HG03066 (cell line): ENCODE results near the gene AGK.
"Not testable (repeated sequence)": the region's sequence is repeated elsewhere in the genome, so short reads cannot be mapped to it uniquely, and the experiment has no call there.

Experiments used
- ATAC-seq: cut with Tn5 transposase; IDR thresholded peaks from one replicate; pipeline ENCODE4 v1.9.1; 2021; ENCODE audit warnings: low read depth; ENCODE audit not compliant: unreplicated experiment

Gene AGK

GRCh38 chr7:141673346-141673745 lies 122.1 kb downstream of the AGK start:
- ATAC-seq, result no peak

- ATAC-seq, result no peak
Observed at GRCh38 chr7:141674171-141674671, 123.0 kb downstream of the AGK start.

- ATAC-seq, result no peak
Observed at GRCh38 chr7:141674702-141675101, 123.5 kb downstream of the AGK start.

DNA sequence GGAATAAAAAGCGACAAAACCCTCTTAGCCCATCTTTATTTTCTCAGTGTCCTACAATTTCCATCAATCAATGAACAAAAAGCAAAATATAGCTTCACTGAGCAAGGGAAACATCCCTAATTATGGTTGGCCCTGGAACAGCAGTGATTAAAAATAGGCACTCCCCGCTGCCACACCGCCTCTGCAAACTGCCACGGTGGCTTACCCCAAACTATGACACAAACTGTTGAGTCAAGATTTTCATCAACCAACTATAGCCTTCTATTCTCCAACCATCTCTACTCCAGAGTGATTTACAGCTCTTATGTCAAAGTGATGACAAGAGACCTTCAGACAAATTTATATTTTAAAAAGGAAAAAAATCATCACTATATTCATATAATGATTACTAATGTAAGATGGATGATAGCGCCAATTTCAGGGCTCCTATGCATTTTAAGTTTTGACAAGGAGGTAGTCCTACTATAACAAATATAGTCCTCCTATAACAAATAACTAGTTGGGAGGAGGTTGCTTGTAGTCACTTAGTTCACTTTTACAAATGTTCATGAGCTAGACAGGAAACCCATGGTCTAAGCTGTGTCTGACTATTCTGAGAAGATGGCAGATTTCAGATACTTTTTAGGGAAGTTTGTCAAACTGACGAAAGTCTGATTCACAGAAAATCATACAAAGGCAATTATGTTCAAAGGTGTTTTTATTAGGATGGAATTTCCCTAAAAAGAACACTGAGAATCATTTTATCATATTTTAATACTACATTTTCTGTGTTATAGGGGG lies 124.4 kb downstream of the AGK start:
- ATAC-seq, result no peak

GRCh38 chr7:141676618-141677017 lies 125.4 kb downstream of the AGK start:
- ATAC-seq, result no peak

GRCh38 chr7:141679014-141679413 lies 127.8 kb downstream of the AGK start:
- ATAC-seq, result no peak

GRCh38 chr7:141685285-141686023 lies 134.2 kb downstream of the AGK start:
- no peak for ATAC-seq

DNA sequence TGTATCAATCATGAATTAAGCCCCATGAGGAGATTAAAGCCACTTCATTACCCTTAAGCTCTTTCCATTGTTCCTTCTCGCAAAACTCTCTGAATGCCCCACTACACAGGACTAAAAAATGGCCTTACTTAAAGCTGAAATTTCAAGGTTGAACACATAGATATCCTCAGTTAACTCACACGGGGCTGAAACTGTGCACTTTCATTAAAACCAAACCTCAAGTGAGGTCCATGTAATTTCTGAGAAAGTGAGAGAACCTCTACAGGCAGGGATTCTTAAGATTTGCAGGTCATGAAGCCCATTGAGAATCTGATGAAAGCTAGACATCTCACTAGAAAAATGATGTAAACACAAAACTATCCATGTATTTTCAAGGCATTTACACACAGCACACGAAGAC lies 134.9 kb downstream of the AGK start:
- no peak for ATAC-seq

DNA sequence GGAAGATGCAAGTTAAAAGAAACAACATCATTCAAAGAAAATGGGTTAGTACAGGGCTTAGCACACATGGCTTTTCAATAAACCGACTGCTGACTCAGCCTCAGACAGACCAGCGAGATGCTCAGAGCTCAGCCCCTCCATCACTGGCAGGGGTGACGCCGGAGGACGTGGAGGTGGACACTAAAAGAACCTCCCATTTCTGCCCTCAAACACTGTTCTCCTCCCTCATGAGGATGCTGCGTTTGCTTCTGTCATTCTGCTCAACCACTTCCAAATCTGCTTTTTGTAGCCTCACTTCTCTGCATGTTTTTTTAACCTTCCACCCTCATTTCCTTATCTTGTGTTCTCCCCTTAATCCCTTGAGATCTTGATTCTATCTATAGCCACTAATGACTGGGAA lies 135.5 kb downstream of the AGK start:
- ATAC-seq, result no peak

DNA sequence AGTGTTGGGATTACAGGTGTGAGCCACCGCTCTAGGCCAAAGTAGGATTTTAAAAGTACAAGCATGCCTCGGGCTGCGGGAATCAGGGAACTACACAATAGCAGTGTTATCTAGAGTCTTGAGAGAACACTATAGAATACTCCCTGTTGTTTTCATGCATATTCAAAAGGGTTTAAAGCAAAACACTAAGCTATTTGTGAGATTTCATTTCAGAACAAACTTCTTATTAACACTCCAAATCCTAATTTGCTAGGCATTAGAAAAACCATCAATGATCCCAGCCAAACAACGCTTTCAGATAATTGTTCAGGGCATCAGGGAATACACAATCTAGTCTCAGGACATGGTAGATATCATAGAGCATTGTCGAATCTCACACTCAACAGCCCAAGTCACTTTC lies 136.8 kb downstream of the AGK start:
- no peak for ATAC-seq

- not testable (repeated sequence) for ATAC-seq
Observed at GRCh38 chr7:141689072-141689825, 138.0 kb downstream of the AGK start.

DNA sequence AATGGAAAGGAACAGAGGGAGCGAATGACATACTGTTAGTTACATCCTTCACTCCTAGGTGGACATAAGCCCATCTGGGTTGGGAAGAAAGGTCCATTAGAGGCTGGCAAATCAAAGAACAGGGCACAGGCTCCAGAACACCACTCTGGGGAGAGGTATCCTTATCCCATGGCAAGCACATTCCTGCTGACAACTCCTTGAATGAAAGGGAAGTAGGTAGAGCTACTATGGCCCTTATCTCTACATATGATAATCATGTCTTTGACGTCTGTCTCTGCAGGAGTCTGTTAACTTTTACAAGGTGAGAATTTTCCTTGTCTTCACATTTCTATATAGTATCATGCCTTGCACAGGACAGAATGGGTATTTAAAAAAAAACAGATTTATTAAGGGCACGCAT lies 140.3 kb downstream of the AGK start:
- no peak for ATAC-seq

DNA sequence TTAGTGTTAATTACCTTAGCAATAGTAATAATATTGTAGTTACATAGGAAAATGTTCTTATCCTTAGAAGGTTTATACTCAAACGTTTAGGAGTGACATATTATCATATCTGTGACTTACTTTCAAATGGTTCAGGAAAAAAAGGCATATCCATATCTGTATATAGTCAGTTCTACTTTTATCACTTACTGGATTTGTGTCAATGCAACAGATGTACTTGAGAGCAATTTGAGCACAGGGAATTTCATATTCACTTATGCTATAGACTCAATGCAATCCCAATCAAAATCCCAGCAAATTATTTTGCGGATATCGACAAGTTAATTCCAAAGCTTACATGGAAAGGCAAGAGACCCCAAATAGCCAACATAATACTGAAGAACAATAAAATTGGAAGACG lies 140.8 kb downstream of the AGK start:
- no peak for ATAC-seq

DNA sequence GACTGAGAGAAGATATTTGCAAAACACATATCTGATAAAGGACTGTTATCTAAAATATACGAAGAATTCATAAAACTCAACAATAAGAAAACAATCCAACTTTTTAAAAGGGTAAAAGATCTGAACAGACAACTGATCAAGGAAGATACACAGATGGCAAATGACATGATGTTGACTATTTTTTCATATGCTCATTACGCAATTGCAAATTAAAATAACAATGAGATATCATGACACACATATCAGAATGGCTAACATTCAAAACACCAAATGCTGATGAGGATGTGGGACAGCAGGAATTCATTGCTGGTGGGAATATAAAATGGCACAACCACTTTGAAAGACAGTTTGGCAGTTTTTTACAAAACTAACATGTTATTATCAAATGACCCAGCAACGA lies 141.9 kb downstream of the AGK start:
- no peak for ATAC-seq

DNA sequence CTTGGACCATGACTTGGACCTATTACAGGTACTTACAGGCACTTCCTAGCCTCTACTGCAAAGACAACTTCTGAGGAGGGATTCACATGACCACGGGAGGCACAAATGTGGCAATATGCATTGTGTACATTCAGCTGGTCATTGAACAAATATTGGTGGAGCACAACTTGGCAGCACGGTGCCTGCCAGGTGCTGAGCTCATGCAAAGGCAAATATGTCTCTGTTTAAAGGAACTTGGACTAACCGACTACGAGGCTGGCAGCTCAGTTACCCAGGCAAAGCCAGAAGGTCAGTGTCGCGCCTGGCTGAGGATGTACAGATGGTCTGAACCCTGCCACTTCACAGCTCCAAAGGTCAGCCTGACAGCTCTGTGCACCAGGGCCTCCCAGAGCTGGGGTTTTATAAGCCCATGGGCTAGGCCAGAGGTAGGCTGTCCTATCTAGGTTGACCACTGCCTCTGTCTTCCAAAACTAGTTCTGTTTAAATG lies 144.6 kb downstream of the AGK start:
- no peak for ATAC-seq

- no peak for ATAC-seq
Observed at GRCh38 chr7:141696348-141696747, 145.1 kb downstream of the AGK start.

DNA sequence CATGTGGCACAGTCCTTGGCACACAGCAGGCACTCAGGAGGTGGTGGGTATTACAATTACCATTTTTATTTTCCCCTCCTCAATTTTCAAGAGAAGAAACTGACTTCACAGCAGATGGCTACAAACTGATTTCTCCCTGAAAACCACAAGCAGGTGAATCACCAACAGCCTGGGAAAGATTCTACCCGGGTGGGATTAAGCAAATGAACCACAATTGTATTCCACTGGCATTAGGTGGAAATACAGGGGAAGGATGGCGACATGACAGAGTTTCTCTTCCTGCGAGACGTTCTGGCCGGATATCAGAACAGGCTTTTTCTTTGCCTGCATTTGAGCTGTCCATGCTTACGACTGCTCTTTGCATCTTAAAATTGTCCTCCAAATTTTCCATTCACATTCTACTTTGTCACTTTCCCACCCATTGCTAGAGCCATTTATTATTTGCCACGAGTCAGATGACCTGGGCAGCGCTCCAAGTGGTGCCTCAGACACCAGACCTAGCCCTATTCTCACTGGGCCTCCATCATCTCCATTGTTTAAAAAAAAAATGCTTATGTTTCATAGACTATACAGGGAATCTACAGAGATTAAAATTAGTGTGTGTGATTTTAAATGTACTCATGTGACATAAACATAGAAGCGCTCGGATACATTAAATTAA lies 146.1 kb downstream of the AGK start:
- no peak for ATAC-seq

- no peak for ATAC-seq
Observed at GRCh38 chr7:141698247-141699015, 147.2 kb downstream of the AGK start.

GRCh38 chr7:141699860-141700259 lies 148.7 kb downstream of the AGK start:
- no peak for ATAC-seq
